Measurements from ENCODE around the gene C8A.

The C8A gene

DNA sequence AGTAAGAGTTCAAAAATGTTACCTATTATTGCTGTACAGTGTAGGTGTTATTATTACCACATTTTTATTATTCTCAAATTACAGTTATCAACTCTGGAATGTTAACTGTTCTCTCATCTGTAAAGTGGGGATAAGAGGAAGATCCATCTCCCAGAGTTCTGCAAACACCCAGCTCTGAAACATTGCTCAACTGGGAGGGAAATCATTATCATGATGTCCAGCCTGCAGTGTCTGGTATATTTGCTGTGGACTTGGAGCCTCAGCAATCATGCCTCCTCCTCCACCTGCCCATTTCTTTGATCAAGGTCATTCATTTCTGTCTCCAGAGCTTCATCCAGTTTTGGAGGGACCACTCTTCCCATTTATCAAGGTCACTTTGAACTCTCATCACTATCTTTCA is 39.4 kb downstream of the C8A start:
- no peak overlapping the region for H3K4me3 ChIP-seq (ENCODE audit: control insufficient read depth, low read depth, low read length)
- no peak for DNase-seq (ENCODE audit: low read depth)
- TF ChIP-seq, protein P1, sequence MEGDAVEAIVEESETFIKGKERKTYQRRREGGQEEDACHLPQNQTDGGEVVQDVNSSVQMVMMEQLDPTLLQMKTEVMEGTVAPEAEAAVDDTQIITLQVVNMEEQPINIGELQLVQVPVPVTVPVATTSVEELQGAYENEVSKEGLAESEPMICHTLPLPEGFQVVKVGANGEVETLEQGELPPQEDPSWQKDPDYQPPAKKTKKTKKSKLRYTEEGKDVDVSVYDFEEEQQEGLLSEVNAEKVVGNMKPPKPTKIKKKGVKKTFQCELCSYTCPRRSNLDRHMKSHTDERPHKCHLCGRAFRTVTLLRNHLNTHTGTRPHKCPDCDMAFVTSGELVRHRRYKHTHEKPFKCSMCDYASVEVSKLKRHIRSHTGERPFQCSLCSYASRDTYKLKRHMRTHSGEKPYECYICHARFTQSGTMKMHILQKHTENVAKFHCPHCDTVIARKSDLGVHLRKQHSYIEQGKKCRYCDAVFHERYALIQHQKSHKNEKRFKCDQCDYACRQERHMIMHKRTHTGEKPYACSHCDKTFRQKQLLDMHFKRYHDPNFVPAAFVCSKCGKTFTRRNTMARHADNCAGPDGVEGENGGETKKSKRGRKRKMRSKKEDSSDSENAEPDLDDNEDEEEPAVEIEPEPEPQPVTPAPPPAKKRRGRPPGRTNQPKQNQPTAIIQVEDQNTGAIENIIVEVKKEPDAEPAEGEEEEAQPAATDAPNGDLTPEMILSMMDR (conservative IDR thresholded peaks at IDR 0.05; ENCODE audit: control insufficient read depth, insufficient read depth, low read depth, low read length), result no peak

DNA sequence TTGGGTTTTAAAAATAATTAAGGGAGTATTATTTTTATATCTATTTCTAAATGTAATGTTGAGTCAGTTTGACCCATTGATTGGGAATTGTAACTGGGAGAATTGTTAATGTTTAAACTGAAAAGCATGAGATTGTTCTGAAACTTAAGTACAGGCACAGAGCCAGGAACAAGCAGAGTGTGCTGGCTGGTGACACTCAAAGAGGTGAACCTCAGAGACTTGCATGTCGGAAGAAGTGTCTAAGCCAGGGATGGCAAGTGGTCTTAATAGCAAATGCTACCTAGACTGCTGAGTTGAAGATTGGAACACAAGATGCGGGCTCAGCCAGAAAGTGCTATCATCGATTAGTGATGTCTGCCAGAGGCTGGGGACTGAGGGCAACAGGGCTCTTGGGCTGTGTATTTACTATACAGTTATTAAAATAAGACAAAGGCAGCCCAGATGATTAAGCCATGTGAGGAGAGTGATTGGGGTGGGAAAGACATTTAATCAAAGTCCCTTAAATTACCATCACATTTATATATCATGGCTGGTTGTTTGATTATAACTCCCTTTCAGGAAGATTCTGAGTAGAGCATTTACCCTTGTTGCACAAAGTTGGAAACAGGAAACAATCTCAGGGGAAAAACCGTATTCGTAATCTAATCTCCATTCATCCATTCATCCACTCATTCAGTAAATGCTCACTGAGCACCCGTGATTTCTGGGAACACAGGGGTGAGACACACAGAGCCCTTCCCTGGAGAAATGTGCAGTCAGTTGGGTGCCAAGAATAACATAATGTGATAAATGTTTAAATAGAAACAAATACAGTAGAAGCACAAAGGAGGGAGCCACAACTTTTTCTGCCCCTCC is 42.8 kb downstream of the C8A start:
- TF ChIP-seq, protein P1 (conservative IDR thresholded peaks at IDR 0.05; ENCODE audit: control insufficient read depth, insufficient read depth, low read depth, low read length), result no peak
- peak; percentile 79 for DNase-seq (ENCODE audit: low read depth)
- H3K4me3 ChIP-seq (ENCODE audit: control insufficient read depth, low read depth, low read length), result no peak overlapping the region

DNA sequence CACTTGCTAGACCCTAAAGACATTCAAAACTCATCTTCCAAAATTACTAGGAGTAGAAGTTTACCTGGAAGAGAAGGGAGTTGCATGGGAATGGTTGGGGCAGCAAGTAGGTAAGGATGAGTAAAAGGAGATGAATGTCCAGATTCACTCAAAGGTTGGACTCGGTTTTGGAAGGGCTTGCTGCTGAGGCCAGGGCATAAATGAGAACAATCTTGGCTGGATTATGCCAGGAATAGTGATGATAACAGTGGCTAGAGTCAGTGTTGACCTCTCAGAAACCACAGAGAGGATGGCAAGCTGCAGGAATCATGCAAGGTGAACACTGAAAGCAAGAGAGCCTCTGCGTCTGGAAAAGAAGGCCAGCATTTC is 43.4 kb downstream of the C8A start:
- no peak for DNase-seq (ENCODE audit: low read depth)
- H3K4me3 ChIP-seq (ENCODE audit: control insufficient read depth, low read depth, low read length), result no peak overlapping the region
- TF ChIP-seq, protein P1 (conservative IDR thresholded peaks at IDR 0.05; ENCODE audit: control insufficient read depth, insufficient read depth, low read depth, low read length), result no peak

DNA sequence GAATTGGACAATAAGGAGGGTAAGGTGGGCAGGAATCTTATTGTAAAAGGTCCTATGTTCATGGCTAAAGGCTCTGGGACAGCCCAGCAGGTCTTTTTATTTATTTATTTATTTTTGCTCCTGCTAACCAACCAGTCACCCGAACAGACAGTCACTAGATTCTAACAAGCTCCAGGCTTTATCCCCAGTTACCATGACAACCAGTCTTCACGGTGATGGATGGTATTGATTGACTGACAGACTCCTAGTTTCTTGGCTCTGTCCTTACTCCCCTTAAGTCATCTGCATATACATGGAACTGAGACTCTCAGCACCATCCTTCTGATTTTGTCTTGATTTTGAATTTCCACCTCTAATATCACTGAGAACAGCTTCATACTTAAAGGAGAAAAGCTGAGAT is 44.3 kb downstream of the C8A start:
- no peak for DNase-seq (ENCODE audit: low read depth)
- TF ChIP-seq, protein P1 (conservative IDR thresholded peaks at IDR 0.05; ENCODE audit: control insufficient read depth, insufficient read depth, low read depth, low read length), result no peak
- H3K4me3 ChIP-seq (ENCODE audit: control insufficient read depth, low read depth, low read length), result no peak overlapping the region

DNA sequence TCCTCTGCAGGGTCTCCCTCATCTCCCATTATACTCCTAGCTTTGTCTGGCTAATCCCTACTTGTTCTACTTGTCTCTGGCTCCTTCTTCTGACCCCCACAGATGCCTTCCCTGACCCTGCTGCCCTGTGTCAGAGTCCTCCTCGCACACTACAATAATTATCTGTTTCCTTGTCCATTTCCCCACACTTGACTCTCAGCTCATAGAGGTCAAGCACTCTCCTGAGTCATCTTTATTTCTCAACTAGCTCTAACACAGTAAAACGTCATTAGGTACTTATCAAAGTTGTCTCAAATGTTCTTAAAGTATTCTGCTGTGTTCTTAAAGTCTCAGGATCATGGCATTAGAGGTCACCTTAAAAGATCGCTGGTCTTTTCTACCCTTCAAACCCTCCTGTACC is 47.1 kb downstream of the C8A start:
- no peak overlapping the region for H3K4me3 ChIP-seq (ENCODE audit: control insufficient read depth, low read depth, low read length)
- TF ChIP-seq, protein P1 (conservative IDR thresholded peaks at IDR 0.05; ENCODE audit: control insufficient read depth, insufficient read depth, low read depth, low read length), result no peak
- peak; percentile 87 for DNase-seq (ENCODE audit: low read depth)

DNA sequence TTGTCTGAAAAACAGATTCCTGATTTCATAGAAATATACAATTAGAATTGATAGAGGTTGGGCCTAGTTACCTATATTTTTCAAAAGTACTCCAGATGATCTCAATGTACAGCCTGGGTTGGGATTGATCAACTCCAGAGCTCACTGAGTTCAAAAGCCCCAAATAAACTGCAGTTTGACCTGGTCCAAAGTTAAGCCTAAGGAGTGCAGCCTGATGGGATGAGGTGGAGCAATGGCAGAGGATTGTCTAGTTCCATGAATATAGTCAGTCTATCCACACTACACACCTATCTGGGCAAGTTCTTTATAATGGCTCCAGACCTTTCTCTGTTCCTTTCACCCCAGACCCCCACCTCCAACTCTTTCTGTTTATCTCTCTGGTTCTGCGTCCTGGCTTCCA is 49.2 kb downstream of the C8A start:
- no peak for DNase-seq (ENCODE audit: low read depth)
- no peak overlapping the region for H3K4me3 ChIP-seq (ENCODE audit: control insufficient read depth, low read depth, low read length)
- TF ChIP-seq, protein P1 (conservative IDR thresholded peaks at IDR 0.05; ENCODE audit: control insufficient read depth, insufficient read depth, low read depth, low read length), result no peak

Data from fibroblast of mammary gland (primary cell).